ENCODE data around the gene RBM26.

DNA sequence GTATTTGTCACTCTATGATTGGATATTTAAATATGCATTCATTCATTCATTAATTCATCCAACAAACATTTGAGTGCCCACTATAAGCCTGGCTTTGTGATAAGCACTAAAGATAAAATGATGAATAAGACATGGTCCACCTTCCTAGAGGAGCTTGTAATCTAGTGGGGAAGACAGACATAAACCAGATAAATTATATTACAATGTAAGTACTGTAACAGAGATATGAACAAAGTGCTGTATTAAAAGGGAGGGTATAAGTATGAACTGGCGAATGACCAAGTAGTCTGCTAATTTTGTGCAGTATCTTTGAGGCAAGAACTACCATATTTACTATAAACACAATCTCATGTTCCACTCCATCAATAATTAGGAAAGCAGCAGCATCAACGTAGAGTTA lies 88.2 kb downstream of the RBM26 start:
- TF ChIP-seq POLR2A (IDR thresholded peaks at IDR 0.05): no peak
- TF ChIP-seq, protein P1, sequence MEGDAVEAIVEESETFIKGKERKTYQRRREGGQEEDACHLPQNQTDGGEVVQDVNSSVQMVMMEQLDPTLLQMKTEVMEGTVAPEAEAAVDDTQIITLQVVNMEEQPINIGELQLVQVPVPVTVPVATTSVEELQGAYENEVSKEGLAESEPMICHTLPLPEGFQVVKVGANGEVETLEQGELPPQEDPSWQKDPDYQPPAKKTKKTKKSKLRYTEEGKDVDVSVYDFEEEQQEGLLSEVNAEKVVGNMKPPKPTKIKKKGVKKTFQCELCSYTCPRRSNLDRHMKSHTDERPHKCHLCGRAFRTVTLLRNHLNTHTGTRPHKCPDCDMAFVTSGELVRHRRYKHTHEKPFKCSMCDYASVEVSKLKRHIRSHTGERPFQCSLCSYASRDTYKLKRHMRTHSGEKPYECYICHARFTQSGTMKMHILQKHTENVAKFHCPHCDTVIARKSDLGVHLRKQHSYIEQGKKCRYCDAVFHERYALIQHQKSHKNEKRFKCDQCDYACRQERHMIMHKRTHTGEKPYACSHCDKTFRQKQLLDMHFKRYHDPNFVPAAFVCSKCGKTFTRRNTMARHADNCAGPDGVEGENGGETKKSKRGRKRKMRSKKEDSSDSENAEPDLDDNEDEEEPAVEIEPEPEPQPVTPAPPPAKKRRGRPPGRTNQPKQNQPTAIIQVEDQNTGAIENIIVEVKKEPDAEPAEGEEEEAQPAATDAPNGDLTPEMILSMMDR (IDR thresholded peaks at IDR 0.05): no peak
- TF ChIP-seq POLR2AphosphoS5 (IDR thresholded peaks at IDR 0.05): no peak
- TF ChIP-seq EP300 (IDR thresholded peaks at IDR 0.05): no peak
